ENCODE measurements around the gene CCNYL1. TPM values are rescaled to one million over a fixed set of nuclear protein-coding genes. Genes with fewer than 3 reads are reported as not detected.

The CCNYL1 gene
- total and polyA plus RNA-seq, 2 donors from 2014 or later, result 6.7 to 14.6 TPM

DNA sequence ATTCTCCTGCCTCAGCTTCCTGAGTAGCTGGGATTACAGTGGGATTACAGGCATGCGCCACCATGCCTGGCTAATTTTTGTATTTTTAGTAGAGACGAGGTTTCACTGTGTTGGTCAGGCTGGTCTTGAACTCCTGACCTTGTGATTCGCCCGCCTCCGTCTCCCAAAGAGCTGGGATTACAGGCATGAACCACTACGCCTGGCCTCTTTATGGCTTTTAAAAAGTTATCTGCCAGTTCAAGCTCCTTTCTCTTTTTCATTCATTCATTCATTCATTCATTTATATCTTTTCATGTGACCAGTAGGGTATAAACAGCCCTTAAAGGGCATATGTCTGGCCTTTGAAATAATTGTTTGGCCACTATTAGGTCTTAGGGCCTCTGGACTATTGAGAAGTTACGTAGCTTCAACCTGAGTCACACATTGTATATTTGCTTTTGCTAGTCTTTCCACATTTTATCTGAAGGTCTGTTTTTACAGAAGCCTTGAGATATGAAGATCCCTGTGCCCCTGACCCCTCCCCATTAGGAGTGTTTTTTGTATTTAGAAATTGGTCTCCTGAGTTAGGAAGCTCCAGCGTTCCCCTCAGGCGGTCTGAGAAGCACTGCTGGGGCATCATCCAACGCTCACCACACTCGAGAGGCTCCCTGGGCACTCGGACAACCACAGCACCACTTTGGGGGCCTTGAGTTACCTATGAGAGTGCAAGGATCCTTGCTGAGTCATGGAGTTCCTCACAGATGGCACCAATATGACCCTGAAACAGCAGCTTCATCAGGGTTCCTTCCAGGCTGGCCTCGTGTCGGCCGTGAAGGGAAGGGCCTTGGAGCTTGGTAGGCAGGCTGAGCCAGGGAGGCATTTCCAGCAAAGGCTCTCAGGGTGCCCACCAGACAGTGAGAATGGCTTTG is 36.5 kb downstream of the CCNYL1 start:
- Histone ChIP-seq H3K36me3 (ENCODE audit: control insufficient read depth in 2 of 3, insufficient read depth in 3 of 3, low read length in 3 of 3) (peaks cover 0 to 3% (median 1%) of the 10 kb centered on the region in 3 donors), H3K9ac (ENCODE audit: low read length in 3 of 3) (no peak overlapping the region), H3K9me3 (ENCODE audit: control insufficient read depth in 2 of 3, insufficient read depth in 1 of 3, low read length in 3 of 3) (no peaks in the 10 kb centered on the region), H3K27ac (ENCODE audit: low read depth in 2 of 2, low read length in 2 of 2) (no peak overlapping the region), H3K4me1 (ENCODE audit: control insufficient read depth in 2 of 3, insufficient read depth in 2 of 3, low read depth in 1 of 3, low read length in 3 of 3) (peaks cover 0 to 12% (median 0%) of the 10 kb centered on the region in 3 donors), H3K27me3 (ENCODE audit: control insufficient read depth, insufficient read depth, low read length) (no peaks in the 10 kb centered on the region), H3K4me3 (ENCODE audit: low read length in 3 of 3) (no peak overlapping the region)
- TF ChIP-seq, protein P1, sequence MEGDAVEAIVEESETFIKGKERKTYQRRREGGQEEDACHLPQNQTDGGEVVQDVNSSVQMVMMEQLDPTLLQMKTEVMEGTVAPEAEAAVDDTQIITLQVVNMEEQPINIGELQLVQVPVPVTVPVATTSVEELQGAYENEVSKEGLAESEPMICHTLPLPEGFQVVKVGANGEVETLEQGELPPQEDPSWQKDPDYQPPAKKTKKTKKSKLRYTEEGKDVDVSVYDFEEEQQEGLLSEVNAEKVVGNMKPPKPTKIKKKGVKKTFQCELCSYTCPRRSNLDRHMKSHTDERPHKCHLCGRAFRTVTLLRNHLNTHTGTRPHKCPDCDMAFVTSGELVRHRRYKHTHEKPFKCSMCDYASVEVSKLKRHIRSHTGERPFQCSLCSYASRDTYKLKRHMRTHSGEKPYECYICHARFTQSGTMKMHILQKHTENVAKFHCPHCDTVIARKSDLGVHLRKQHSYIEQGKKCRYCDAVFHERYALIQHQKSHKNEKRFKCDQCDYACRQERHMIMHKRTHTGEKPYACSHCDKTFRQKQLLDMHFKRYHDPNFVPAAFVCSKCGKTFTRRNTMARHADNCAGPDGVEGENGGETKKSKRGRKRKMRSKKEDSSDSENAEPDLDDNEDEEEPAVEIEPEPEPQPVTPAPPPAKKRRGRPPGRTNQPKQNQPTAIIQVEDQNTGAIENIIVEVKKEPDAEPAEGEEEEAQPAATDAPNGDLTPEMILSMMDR (IDR thresholded peaks at IDR 0.05; ENCODE audit: borderline replicate concordance, extremely low read depth, insufficient read depth), result no peak
- intact Hi-C loops (cut with DNase I), result loop anchor here (10.0 kb wide), 2 partner anchors 287 to 327 kb away; no protein-coding TSS in a partner anchor
- FAIRE-seq (no peak), DNase-seq (no peak)

- H3K27ac ChIP-seq (ENCODE audit: low read depth in 2 of 2, low read length in 2 of 2), result no peak overlapping the region
- TF ChIP-seq, protein P1 (IDR thresholded peaks at IDR 0.05; ENCODE audit: borderline replicate concordance, extremely low read depth, insufficient read depth), result no peak
- H3K36me3 ChIP-seq (ENCODE audit: control insufficient read depth in 2 of 3, insufficient read depth in 3 of 3, low read length in 3 of 3), result peaks cover 0 to 5% (median 3%) of the 10 kb centered on the region in 3 donors
- no peak overlapping the region for H3K9ac ChIP-seq (ENCODE audit: low read length in 3 of 3)
- intact Hi-C loops (cut with DNase I), result loop anchor here (10.0 kb wide), 2 partner anchors 286 to 326 kb away; no protein-coding TSS in a partner anchor
- no peaks in the 10 kb centered on the region for H3K27me3 ChIP-seq (ENCODE audit: control insufficient read depth, insufficient read depth, low read length)
- no peaks in the 10 kb centered on the region for H3K9me3 ChIP-seq (ENCODE audit: control insufficient read depth in 2 of 3, insufficient read depth in 1 of 3, low read length in 3 of 3)
- FAIRE-seq, result no peak
- H3K4me3 ChIP-seq (ENCODE audit: low read length in 3 of 3), result no peak overlapping the region
- no peak for DNase-seq
- H3K4me1 ChIP-seq (ENCODE audit: control insufficient read depth in 2 of 3, insufficient read depth in 2 of 3, low read depth in 1 of 3, low read length in 3 of 3), result peaks cover 0 to 12% (median 0%) of the 10 kb centered on the region in 3 donors
These were observed 37.6 kb downstream of the CCNYL1 start for GRCh38 chr2:207748993-207749392.

DNA sequence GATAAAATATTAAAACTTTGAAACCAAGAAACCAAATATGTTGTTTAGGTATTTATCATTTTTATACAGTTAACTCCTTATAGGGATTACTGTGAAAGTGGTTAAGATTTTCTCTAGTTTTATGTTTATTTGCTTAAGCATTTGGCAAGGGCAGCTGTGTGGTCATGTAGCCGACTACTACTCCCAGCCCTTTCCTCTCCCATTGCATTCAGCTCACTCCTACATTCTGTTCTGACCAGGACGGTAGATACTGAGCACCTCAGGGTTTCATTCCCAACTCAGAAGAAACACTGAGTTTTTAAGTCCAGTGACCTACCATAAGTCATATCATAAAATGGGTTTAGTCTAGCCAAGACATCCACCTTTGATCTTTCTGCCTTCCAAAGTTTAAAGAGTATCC is 38.4 kb downstream of the CCNYL1 start:
- Histone ChIP-seq H3K36me3 (ENCODE audit: control insufficient read depth in 2 of 3, insufficient read depth in 3 of 3, low read length in 3 of 3) (peaks cover 0 to 6% (median 2%) of the 10 kb centered on the region in 3 donors), H3K4me3 (ENCODE audit: low read length in 3 of 3) (no peak overlapping the region), H3K4me1 (ENCODE audit: control insufficient read depth in 2 of 3, insufficient read depth in 2 of 3, low read depth in 1 of 3, low read length in 3 of 3) (peaks cover 0 to 12% (median 0%) of the 10 kb centered on the region in 3 donors), H3K27me3 (ENCODE audit: control insufficient read depth, insufficient read depth, low read length) (no peaks in the 10 kb centered on the region), H3K9ac (ENCODE audit: low read length in 3 of 3) (no peak overlapping the region), H3K9me3 (ENCODE audit: control insufficient read depth in 2 of 3, insufficient read depth in 1 of 3, low read length in 3 of 3) (no peaks in the 10 kb centered on the region), H3K27ac (ENCODE audit: low read depth in 2 of 2, low read length in 2 of 2) (peak overlapping the region in 1 of 2 donors; percentile 43)
- FAIRE-seq (no peak), DNase-seq (no peak)
- TF ChIP-seq, protein P1 (IDR thresholded peaks at IDR 0.05; ENCODE audit: borderline replicate concordance, extremely low read depth, insufficient read depth), result no peak
- intact Hi-C loops (cut with DNase I), result loop anchor here (10.0 kb wide), 2 partner anchors 285 to 325 kb away; no protein-coding TSS in a partner anchor
